Measurements from ENCODE around the gene ZBTB46. TPM values are rescaled to one million over a fixed set of nuclear protein-coding genes. Genes with fewer than 3 reads are reported as not detected.
A peak's percentile ranks its signal among the peaks of the same experiment; 100 is the strongest.

The ZBTB46 gene
- total RNA-seq, 1 donor from 2014 or later: 30.2 TPM

GRCh38 chr20:63695424-63696305 is 135.4 kb downstream of the ZBTB46 start:
- ATAC-seq (no peak), DNase-seq (ENCODE audit: low spot score) (peak; percentile 59)
- intact Hi-C loops (cut with DNase I): no loop called here

DNA sequence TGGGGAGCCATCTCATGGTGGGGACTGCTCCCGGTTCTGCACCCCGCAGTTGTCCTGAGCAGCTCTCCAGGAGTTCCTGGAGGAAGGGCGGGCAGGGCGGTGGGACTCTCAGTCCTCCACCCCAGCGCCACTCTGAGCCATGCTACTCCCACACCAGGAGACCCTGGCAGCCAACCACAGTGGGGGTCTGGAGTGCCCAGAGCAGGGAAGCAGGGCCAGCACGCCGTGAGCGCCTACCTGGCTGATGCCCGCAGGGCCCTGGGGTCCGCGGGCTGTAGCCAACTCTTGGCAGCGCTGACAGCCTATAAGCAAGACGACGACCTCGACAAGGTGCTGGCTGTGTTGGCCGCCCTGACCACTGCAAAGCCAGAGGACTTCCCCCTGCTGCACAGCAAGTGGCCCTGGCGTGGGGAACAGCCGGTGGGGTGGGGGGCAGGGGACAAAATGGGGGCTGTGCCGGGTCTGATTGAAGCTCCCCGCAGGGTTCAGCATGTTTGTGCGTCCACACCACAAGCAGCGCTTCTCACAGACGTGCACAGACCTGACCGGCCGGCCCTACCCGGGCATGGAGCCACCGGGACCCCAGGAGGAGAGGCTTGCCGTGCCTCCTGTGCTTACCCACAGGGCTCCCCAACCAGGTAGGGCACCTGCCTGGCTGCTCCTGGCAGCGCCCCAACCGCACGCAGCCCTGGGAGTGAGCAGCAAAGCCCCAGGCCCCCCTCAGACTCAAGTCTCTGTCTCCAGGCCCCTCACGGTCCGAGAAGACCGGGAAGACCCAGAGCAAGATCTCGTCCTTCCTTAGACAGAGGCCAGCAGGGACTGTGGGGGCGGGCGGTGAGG is 136.3 kb downstream of the ZBTB46 start:
- ATAC-seq (no peak), DNase-seq (ENCODE audit: low spot score) (peak; percentile 61)
- intact Hi-C loops (cut with DNase I): no loop called here

DNA sequence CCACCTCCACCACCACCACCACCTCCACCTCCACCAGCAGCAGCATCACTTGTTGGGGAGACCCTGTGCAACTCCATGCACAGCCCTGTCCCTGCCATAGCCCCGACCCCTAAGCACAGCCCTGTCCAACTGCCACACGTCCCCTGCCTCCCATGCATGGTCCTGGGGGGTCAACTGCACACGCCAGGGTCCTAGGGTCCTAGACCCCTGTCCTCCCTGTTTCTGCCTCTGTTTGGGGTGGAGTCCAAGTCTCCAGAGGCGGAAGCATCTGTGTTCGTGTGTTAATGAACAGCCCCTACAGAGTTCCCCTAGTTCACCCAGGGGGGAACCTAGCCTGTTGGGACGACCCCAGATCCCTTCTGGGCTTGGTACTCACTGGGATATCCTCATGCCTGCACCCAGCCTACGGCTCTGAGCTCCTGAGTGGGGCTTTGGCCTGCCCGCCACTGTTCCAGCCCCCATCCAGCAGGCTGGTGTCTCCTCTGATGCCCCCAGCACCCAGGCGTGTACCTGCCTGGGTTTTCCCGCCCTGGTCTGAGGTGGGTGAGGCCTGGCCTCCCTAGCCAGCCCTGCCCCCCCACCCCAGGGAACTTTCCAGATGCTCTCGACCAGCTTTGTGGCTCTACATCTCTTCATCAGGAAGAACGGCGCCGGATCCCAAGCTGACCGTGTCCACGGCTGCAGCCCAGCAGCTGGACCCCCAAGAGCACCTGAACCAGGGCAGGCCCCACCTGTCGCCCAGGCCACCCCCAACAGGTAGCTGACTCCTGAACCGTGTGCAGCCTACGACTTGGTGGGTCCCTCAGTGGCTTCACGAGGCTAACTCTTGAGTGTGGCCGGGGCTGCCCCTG is 137.1 kb downstream of the ZBTB46 start:
- DNase-seq (ENCODE audit: low spot score) (peak; percentile 51), ATAC-seq (no peak)
- intact Hi-C loops (cut with DNase I): no loop called here

Other genes with a start within 250 kb of the ZBTB46 start
- gene GMEB2, start 204.2 kb downstream of the ZBTB46 start, total RNA-seq: 11.1 TPM
- 19.7 TPM for gene STMN3, start 177.8 kb downstream of the ZBTB46 start, total RNA-seq
- gene RTEL1, start 173.0 kb downstream of the ZBTB46 start, total RNA-seq: 34.1 TPM
- gene TNFRSF6B, start 134.6 kb downstream of the ZBTB46 start, total RNA-seq: 6.1 TPM
- gene ARFRP1, start 123.3 kb downstream of the ZBTB46 start, total RNA-seq: 49.1 TPM
- gene ZGPAT, start 123.2 kb downstream of the ZBTB46 start, total RNA-seq: 23.8 TPM
- 8.1 TPM for gene LIME1, start 94.6 kb downstream of the ZBTB46 start, total RNA-seq
- gene SLC2A4RG, start 91.5 kb downstream of the ZBTB46 start, total RNA-seq: 73.0 TPM
- gene ABHD16B, start 30.2 kb upstream of the ZBTB46 start, total RNA-seq: not detected
- gene TPD52L2, start 34.0 kb upstream of the ZBTB46 start, total RNA-seq: 69.1 TPM
- 30.1 TPM for gene DNAJC5, start 63.9 kb upstream of the ZBTB46 start, total RNA-seq
- gene UCKL1, start 125.2 kb upstream of the ZBTB46 start, total RNA-seq: 50.8 TPM
- gene ZNF512B, start 138.7 kb upstream of the ZBTB46 start, total RNA-seq: 13.6 TPM
- gene SAMD10, start 148.4 kb upstream of the ZBTB46 start, total RNA-seq: 2.9 TPM
- 60.4 TPM for gene PRPF6, start 149.9 kb upstream of the ZBTB46 start, total RNA-seq
- gene C20orf204, start 204.9 kb upstream of the ZBTB46 start, total RNA-seq: 2.1 TPM
- 134 TPM for gene SOX18, start 218.4 kb upstream of the ZBTB46 start, total RNA-seq
- 81.2 TPM for gene TCEA2, start 231.9 kb upstream of the ZBTB46 start, total RNA-seq
- gene RGS19, start 248.3 kb upstream of the ZBTB46 start, total RNA-seq: 10.8 TPM
- gene OPRL1, start 248.8 kb upstream of the ZBTB46 start, total RNA-seq: 1.0 TPM

Data from sciatic nerve (tissue), 2 donors.